Stimulated activated CD8-positive, alpha-beta memory T cell treated with anti-CD3 and anti-CD28 coated beads, Interleukin-4, amount 100 ng/mL, for 24 hours (primary cell): ENCODE results near the gene SUZ12.
"Not testable (repeated sequence)": the region's sequence is repeated elsewhere in the genome, so short reads cannot be mapped to it uniquely, and the experiment has no call there.

Experiments used
- DNase-seq: peaks from one replicate; pipeline ENCODE4 v3.0.0-alpha.2; 2020; ENCODE audit warnings: low read depth

The SUZ12 gene

GRCh38 chr17:31936615-31937609, at the start of gene SUZ12:
SUZ12 (plus strand) TSS chr17:31937007; CDS start chr17:31937247, 240 bp downstream.
- peak; percentile 77 for DNase-seq

GRCh38 chr17:31888124-31888523, 48.7 kb upstream of the SUZ12 start:
- no peak for DNase-seq

GRCh38 chr17:31900877-31901276, 35.9 kb upstream of the SUZ12 start:
- DNase-seq = no peak

- no peak for DNase-seq
Observed at GRCh38 chr17:31902693-31903092, 34.1 kb upstream of the SUZ12 start.

- no peak for DNase-seq
Observed at GRCh38 chr17:31903401-31903800, 33.4 kb upstream of the SUZ12 start.

GRCh38 chr17:31907342-31907962, 29.4 kb upstream of the SUZ12 start:
- no peak for DNase-seq

- DNase-seq = no peak
Observed at GRCh38 chr17:31908386-31908785, 28.4 kb upstream of the SUZ12 start.

- not testable (repeated sequence) for DNase-seq
Observed at GRCh38 chr17:31912705-31913104, 24.1 kb upstream of the SUZ12 start.

GRCh38 chr17:31915456-31916100, 21.2 kb upstream of the SUZ12 start:
- DNase-seq = no peak

GRCh38 chr17:31916491-31917064, 20.2 kb upstream of the SUZ12 start:
- DNase-seq = no peak

- DNase-seq = no peak
Observed at GRCh38 chr17:31917065-31917529, 19.7 kb upstream of the SUZ12 start.

- not testable (repeated sequence) for DNase-seq
Observed at GRCh38 chr17:31917721-31918120, 19.1 kb upstream of the SUZ12 start.

- no peak for DNase-seq
Observed at GRCh38 chr17:31918701-31919128, 18.1 kb upstream of the SUZ12 start.

- no peak for DNase-seq
Observed at GRCh38 chr17:31919802-31920525, 16.8 kb upstream of the SUZ12 start.

- DNase-seq = no peak
Observed at GRCh38 chr17:31926100-31926729, 10.6 kb upstream of the SUZ12 start.

GRCh38 chr17:31931756-31932155, 5.1 kb upstream of the SUZ12 start:
- no peak for DNase-seq

- no peak for DNase-seq
Observed at GRCh38 chr17:31935512-31935911, 1.3 kb upstream of the SUZ12 start.

GRCh38 chr17:31937926-31938641, 1.3 kb downstream of the SUZ12 start:
- DNase-seq = not testable (repeated sequence)

GRCh38 chr17:31941916-31942315, 5.1 kb downstream of the SUZ12 start:
- not testable (repeated sequence) for DNase-seq

GRCh38 chr17:31942396-31942795, 5.6 kb downstream of the SUZ12 start:
- not testable (repeated sequence) for DNase-seq
